ENCODE results near the gene TMEM100.

GRCh38 chr17:55704401-55704800 lies 18.3 kb downstream of the TMEM100 start:
- no peak for TF ChIP-seq RAD21 (IDR thresholded peaks at IDR 0.05 in 1 of 2, conservative IDR thresholded peaks at IDR 0.05 in 1 of 2; ENCODE audit: low read depth in 2 of 2, low read length in 2 of 2)
- no peak for TF ChIP-seq EZH2 (IDR thresholded peaks at IDR 0.05; ENCODE audit: low read depth, low read length, severe bottlenecking)
- TF ChIP-seq CTCF (IDR thresholded peaks at IDR 0.05; ENCODE audit: control extremely low read depth in 1 of 3, insufficient read depth in 1 of 3, low read depth in 1 of 3, low read length in 3 of 3), result no peak
- TF ChIP-seq HDAC6 (IDR thresholded peaks at IDR 0.05; ENCODE audit: low read depth, low read length), result no peak
- no peak for TF ChIP-seq MAX (IDR thresholded peaks at IDR 0.05)
- no peak for TF ChIP-seq POLR2AphosphoS5 (IDR thresholded peaks at IDR 0.05; ENCODE audit: low read depth, low read length)
- TF ChIP-seq FOSL1 (IDR thresholded peaks at IDR 0.05; ENCODE audit: insufficient read depth, low read depth, low read length), result no peak
- no peak for TF ChIP-seq EGR1 (IDR thresholded peaks at IDR 0.05; ENCODE audit: borderline replicate concordance, low read depth, low read length)

All from H1 (cell line).